Kidney epithelial cell (primary cell): ENCODE data around the gene TRPM3. TPM values are rescaled to one million over a fixed set of nuclear protein-coding genes. Genes with fewer than 3 reads are reported as not detected.

ENCODE experiments used
- DNase-seq: peaks from one replicate; pipeline ENCODE4 v3.0.0-alpha.2; 2010; ENCODE audit warnings: low read depth
- H3K27me3 ChIP-seq: 2 replicates; pipeline ENCODE4 v1.6.0; 2011; ENCODE audit warnings: low read length; ENCODE audit not compliant: control insufficient read depth, insufficient read depth
- H3K36me3 ChIP-seq: 2 replicates; pipeline ENCODE4 v1.5.1; 2011; ENCODE audit warnings: low read length; ENCODE audit not compliant: control insufficient read depth, insufficient read depth
- H3K4me3 ChIP-seq: 2 replicates; pipeline ENCODE4 v1.5.1; 2011; ENCODE audit warnings: low read depth, mild to moderate bottlenecking, control low read depth, low read length
- total RNA-seq: library from RNA; depleted of rRNA; stranded (reverse); fragments of >200 nt; gene quantifications from 2 replicates; pipeline ENCODE4 v1.2.3, GENCODE V29; 2015
- TF ChIP-seq, protein P1 (sequence below): IDR thresholded peaks from 2 replicates; pipeline ENCODE4 v1.5.1; 2011; ENCODE audit warnings: mild to moderate bottlenecking, moderate library complexity, low read length, control low read depth, inconsistent platforms; ENCODE audit not compliant: insufficient read depth, poor library complexity, severe bottlenecking

Gene TRPM3
- total RNA-seq, 1 donor from 2014 or later = not detected

DNA sequence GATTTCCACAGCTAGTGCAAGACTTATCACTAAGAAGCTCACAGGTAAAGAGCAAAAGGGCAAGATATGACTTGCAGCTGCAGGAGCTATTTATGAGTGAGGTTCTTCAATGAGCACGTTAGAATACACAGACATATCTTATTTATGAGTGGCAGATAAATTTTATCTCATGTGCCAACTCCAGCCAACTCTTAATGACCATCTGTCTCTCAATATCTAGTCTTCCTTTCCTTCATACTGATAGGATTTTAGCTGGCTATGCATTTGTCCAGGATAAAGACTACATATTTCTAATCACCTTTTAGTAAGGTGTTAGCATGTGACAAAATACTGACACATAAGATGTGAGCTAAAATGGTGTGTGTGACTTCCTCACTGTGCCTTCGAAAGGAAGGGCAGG is 304.5 kb downstream of the TRPM3 start:
- Histone ChIP-seq H3K27me3 (no peaks in the 10 kb centered on the region), H3K4me3 (no peak overlapping the region), H3K36me3 (no peaks in the 10 kb centered on the region)
- TF ChIP-seq, protein P1, sequence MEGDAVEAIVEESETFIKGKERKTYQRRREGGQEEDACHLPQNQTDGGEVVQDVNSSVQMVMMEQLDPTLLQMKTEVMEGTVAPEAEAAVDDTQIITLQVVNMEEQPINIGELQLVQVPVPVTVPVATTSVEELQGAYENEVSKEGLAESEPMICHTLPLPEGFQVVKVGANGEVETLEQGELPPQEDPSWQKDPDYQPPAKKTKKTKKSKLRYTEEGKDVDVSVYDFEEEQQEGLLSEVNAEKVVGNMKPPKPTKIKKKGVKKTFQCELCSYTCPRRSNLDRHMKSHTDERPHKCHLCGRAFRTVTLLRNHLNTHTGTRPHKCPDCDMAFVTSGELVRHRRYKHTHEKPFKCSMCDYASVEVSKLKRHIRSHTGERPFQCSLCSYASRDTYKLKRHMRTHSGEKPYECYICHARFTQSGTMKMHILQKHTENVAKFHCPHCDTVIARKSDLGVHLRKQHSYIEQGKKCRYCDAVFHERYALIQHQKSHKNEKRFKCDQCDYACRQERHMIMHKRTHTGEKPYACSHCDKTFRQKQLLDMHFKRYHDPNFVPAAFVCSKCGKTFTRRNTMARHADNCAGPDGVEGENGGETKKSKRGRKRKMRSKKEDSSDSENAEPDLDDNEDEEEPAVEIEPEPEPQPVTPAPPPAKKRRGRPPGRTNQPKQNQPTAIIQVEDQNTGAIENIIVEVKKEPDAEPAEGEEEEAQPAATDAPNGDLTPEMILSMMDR = no peak
- no peak for DNase-seq

DNA sequence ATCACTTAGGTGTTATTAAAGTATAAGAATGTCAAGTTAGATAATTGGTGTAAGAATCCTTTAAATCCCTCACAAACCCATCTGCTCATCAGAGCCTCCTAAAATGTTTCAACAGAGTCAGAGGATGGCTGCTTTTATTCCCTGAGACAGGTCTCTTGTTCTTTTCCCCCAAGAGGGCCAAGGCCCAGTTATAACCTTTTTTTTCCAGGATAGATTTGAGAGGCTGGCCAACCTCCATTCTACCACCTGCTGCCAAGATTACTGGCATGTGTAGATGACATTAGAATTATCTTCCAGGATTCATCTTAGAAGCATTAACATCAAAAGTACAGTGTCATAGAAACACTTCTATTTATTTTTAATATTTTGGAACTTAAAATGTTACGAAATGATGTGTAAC is 305.1 kb downstream of the TRPM3 start:
- DNase-seq = no peak
- TF ChIP-seq, protein P1 = no peak
- Histone ChIP-seq H3K27me3 (no peaks in the 10 kb centered on the region), H3K4me3 (no peak overlapping the region), H3K36me3 (no peaks in the 10 kb centered on the region)

DNA sequence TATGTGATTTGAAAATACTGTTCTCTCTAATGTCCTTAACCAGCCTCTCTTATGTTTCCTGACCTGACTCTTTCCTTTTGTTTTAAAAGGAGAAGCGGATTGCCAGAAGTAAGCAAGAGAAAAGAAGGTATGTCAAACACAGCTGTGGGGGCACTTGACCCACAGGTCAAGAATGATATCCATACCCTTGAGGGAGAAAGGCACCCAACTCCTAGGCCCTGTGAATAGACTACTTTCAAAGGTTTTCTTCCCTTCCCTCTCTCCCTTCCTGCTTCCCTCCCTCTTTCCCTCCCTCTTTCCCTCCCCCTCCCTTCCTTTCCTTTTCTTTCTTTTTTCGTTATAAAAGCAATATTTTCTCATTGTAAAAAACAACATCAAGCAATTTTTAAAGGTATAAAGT is 306.8 kb downstream of the TRPM3 start:
- TF ChIP-seq, protein P1 = no peak
- H3K36me3 ChIP-seq = no peaks in the 10 kb centered on the region

DNA sequence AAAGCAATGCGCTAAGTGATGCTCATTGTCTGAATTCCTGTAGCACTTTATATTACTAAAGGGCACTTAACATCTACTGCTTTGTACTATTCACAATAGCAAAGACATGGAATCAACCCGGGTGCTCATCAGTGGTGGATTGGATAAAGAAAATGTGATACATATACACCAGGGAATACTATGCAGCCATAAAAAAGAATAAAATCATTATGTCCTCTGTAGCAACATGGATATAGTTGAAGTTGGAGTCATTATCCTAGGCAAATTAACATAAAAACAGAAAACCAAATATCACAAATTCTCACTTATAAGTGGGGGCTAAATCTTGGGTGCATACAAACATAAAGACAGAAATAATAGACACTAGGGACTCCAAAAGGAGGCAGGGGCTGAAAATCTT is 308.3 kb downstream of the TRPM3 start:
- Histone ChIP-seq H3K36me3 (no peaks in the 10 kb centered on the region), H3K4me3 (no peak overlapping the region), H3K27me3 (no peaks in the 10 kb centered on the region)
- no peak for DNase-seq
- TF ChIP-seq, protein P1 = no peak

More for the DNA sequence above, 306.8 kb downstream of the TRPM3 start:
- Histone ChIP-seq H3K27me3 (no peaks in the 10 kb centered on the region), H3K4me3 (no peak overlapping the region)
- DNase-seq = no peak

DNA sequence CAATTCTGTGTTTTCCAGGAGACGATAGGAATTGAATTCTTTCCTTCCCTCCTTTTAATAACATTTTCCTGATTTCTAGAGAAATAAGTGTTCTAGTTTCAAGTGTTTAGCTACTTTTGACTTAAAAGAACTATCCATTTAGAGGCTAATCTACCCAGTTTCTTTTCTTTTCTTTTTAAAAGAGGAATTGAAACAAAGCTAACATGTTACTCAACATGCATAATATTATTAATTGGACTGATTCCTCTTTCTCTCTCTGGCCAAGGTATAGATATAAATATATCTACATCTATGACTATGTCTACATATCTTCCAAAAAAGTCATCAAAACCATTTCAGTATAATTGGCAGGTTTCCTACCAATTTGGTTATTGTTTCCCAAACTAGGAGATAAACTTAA is 309.8 kb downstream of the TRPM3 start:
- Histone ChIP-seq H3K36me3 (no peaks in the 10 kb centered on the region), H3K4me3 (no peak overlapping the region), H3K27me3 (no peaks in the 10 kb centered on the region)
- TF ChIP-seq, protein P1 = no peak
- DNase-seq = no peak

DNA sequence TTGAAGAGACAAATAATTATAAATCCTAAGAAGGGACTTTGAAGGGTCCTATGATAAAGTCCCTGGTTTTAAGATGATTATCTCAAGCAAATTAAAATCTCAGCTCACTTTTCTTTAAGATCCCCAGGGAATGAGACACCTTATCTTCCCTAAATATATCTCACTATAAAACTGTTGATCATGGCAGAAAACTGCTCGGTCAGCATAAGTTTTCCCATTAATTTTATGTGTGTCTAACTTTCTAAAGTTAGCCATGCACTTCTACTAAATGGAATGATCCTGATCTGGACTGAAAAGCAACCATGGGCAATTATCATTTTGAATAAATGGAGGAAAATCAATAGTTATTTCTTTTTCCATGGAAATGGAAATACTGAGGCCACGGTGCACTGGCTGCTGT is 314.5 kb downstream of the TRPM3 start:
- Histone ChIP-seq H3K36me3 (no peaks in the 10 kb centered on the region), H3K4me3 (no peak overlapping the region), H3K27me3 (no peaks in the 10 kb centered on the region)
- no peak for DNase-seq
- TF ChIP-seq, protein P1 = no peak
